GM23338 (cell line): ENCODE measurements around the gene PMP22. TPM values are rescaled to one million over a fixed set of nuclear protein-coding genes. Genes with fewer than 3 reads are reported as not detected.

Experiments used
- ATAC-seq: fragments of 200-7000 bp; cut with Tn5 transposase; 3 replicates; pipeline ENCODE4 v1.9.1; 2020
- DNase-seq: peaks from one replicate; pipeline ENCODE4 v3.0.0-alpha.2; 2015; ENCODE audit warnings: low spot score
- H2AFZ ChIP-seq: fragments of 200-600 bp; sonication (generic); 2 replicates; pipeline ENCODE4 v1.8.0; 2016; ENCODE audit warnings: antibody characterized with exemption, mild to moderate bottlenecking, moderate library complexity
- H3F3A ChIP-seq: fragments of 200-600 bp; sonication (generic); replicated peaks from 2 replicates; pipeline ENCODE4 v1.8.0; 2017; ENCODE audit warnings: antibody characterized with exemption, mixed run types, low read depth
- H3K27ac ChIP-seq: fragments of 200-600 bp; sonication (generic); 2 replicates; pipeline ENCODE4 v1.6.1; 2016; ENCODE audit warnings: low read depth
- H3K27me3 ChIP-seq: fragments of 200-600 bp; sonication (generic); 2 replicates; pipeline ENCODE4 v1.8.0; 2016; ENCODE audit warnings: mild to moderate bottlenecking, mixed run types, moderate library complexity; ENCODE audit not compliant: insufficient read depth
- H3K36me3 ChIP-seq: fragments of 200-600 bp; sonication (generic); 2 replicates; pipeline ENCODE4 v1.8.0; 2016; ENCODE audit warnings: mild to moderate bottlenecking; ENCODE audit not compliant: insufficient read depth
- H3K4me1 ChIP-seq: fragments of 200-600 bp; sonication (generic); 2 replicates; pipeline ENCODE4 v1.8.0; 2016; ENCODE audit warnings: mild to moderate bottlenecking, moderate library complexity; ENCODE audit not compliant: insufficient read depth
- H3K4me2 ChIP-seq: fragments of 200-600 bp; sonication (generic); 2 replicates; pipeline ENCODE4 v1.7.1; 2017; ENCODE audit warnings: mixed run types
- H3K4me3 ChIP-seq: fragments of 200-600 bp; sonication (generic); 2 replicates; pipeline ENCODE4 v1.6.1; 2016; ENCODE audit warnings: mixed run types
- H3K79me2 ChIP-seq: fragments of 200-600 bp; sonication (generic); replicated peaks from 2 replicates; pipeline ENCODE4 v1.8.0; 2017; ENCODE audit warnings: mild to moderate bottlenecking; ENCODE audit not compliant: insufficient read depth
- H3K9me2 ChIP-seq: fragments of 200-600 bp; sonication (generic); 2 replicates; pipeline ENCODE4 v1.8.0; 2017; ENCODE audit not compliant: insufficient read depth
- H4K20me1 ChIP-seq: fragments of 200-600 bp; sonication (generic); replicated peaks from 2 replicates; pipeline ENCODE4 v1.8.0; 2017; ENCODE audit warnings: mild to moderate bottlenecking; ENCODE audit not compliant: insufficient read depth
- H3K27ac Mint-ChIP-seq: 2 replicates; pipeline ENCODE4 v1.8.0; 2020; ENCODE audit warnings: inconsistent platforms, mild to moderate bottlenecking, moderate library complexity, mixed read lengths
- H3K27me3 Mint-ChIP-seq: 3 replicates; pipeline ENCODE4 v1.8.0; 2022; ENCODE audit warnings: low read depth, mild to moderate bottlenecking, moderate library complexity, mixed read lengths, inconsistent platforms; ENCODE audit not compliant: insufficient read depth, poor library complexity
- H3K36me3 Mint-ChIP-seq: 3 replicates; pipeline ENCODE4 v1.8.0; 2021; ENCODE audit warnings: low read depth, mild to moderate bottlenecking, inconsistent platforms, moderate library complexity, mixed read lengths
- H3K4me1 Mint-ChIP-seq: 3 replicates; pipeline ENCODE4 v1.8.0; 2020; ENCODE audit warnings: mild to moderate bottlenecking, inconsistent platforms, mixed read lengths
- H3K4me3 Mint-ChIP-seq: 3 replicates; pipeline ENCODE4 v1.8.0; 2021; ENCODE audit warnings: moderate library complexity, mild to moderate bottlenecking, inconsistent platforms, mixed read lengths
- H3K9me3 Mint-ChIP-seq: 3 replicates; pipeline ENCODE4 v1.8.0; 2020; ENCODE audit warnings: moderate library complexity, mild to moderate bottlenecking, inconsistent platforms, mixed read lengths
- EZH2 ChIP-seq: fragments of 200-600 bp; sonication (generic); IDR thresholded peaks from one replicate; pipeline ENCODE4 v1.8.0; 2017; ENCODE audit warnings: antibody characterized with exemption, mild to moderate bottlenecking, low read depth; ENCODE audit not compliant: unreplicated experiment
- JUNB ChIP-seq: IDR thresholded peaks from one replicate; pipeline ENCODE4 v1.6.1; 2016; ENCODE audit warnings: antibody characterized with exemption; ENCODE audit not compliant: unreplicated experiment
- NANOG ChIP-seq: IDR thresholded peaks from 2 replicates; pipeline ENCODE4 v1.6.1; 2016; ENCODE audit warnings: antibody characterized with exemption, borderline replicate concordance
- STAT1 ChIP-seq: IDR thresholded peaks from one replicate; pipeline ENCODE4 v1.6.1; 2016; ENCODE audit warnings: antibody characterized with exemption; ENCODE audit not compliant: unreplicated experiment
- ZNF462 ChIP-seq: fragments of 250-450 bp; sonication (Bioruptor Pico); IDR thresholded peaks from 2 replicates; pipeline ENCODE4 v1.5.0; 2020; ENCODE audit warnings: mild to moderate bottlenecking, moderate library complexity
- polyA plus RNA-seq: library from polyadenylated mRNA; unstranded; fragments of >200 nt; fragmentation: Nextera tagmentation; extraction: Ambion mirVana; gene quantifications from 2 replicates; pipeline ENCODE4 v1.2.1, GENCODE V29; 2016
- total RNA-seq: library from RNA; depleted of rRNA; stranded (reverse); fragments of >200 nt; shearing (Covaris generic); gene quantifications from 2 replicates; pipeline ENCODE4 v1.2.3, GENCODE V29; 2014

The PMP22 gene
- total and polyA plus RNA-seq, 2 experiments from 2014 or later, result 1.2 to 2.2 TPM

GRCh38 chr17:15239491-15239890, 25.6 kb downstream of the PMP22 start (continued):
- TF ChIP-seq ZNF462 (CRISPR knock-in tag) (no peak), NANOG (no peak), JUNB (no peak), EZH2 (no peak), STAT1 (no peak)

- Mint-ChIP-seq H3K27me3 (no peaks in the 10 kb centered on the region), H3K27ac (no peak overlapping the region), H3K4me3 (no peak overlapping the region), H3K4me1 (peaks cover 2% of the 10 kb centered on the region; the same call in 1 of the 3 replicates), H3K9me3 (no peaks in the 10 kb centered on the region; the same call in 1 of the 3 replicates), H3K36me3 (no peaks in the 10 kb centered on the region)
- H3K4me1 ChIP-seq, result no peaks in the 10 kb centered on the region
- H3K4me3 ChIP-seq, result no peak overlapping the region
- H3K36me3 ChIP-seq, result no peaks in the 10 kb centered on the region
- DNase-seq, result no peak
- no peaks in the 10 kb centered on the region for H4K20me1 ChIP-seq
- ATAC-seq, result no peak
- H3K4me2 ChIP-seq, result no peak overlapping the region
- TF ChIP-seq ZNF462 (CRISPR knock-in tag), result no peak
- no peaks in the 10 kb centered on the region for H3K27me3 ChIP-seq
- H3K79me2 ChIP-seq, result no peaks in the 10 kb centered on the region
- no peak overlapping the region for H3K27ac ChIP-seq
- H3K9me2 ChIP-seq, result peaks cover 3% of the 10 kb centered on the region; the same call in 1 of the 2 replicates
- H3F3A ChIP-seq, result no peaks in the 10 kb centered on the region
- no peak overlapping the region for H2AFZ ChIP-seq
Observed at GRCh38 chr17:15238676-15239422, 26.3 kb downstream of the PMP22 start.
